DMS 273 (cell line): ENCODE results near the gene FHIT.
A peak's percentile ranks its signal among the peaks of the same experiment; 100 is the strongest.

Experiments used
- DNase-seq: peaks from one replicate; lab custom pipeline; 2025; ENCODE audit not compliant: unreplicated experiment; lab: John Stamatoyannopoulos, UW

Gene FHIT

DNA sequence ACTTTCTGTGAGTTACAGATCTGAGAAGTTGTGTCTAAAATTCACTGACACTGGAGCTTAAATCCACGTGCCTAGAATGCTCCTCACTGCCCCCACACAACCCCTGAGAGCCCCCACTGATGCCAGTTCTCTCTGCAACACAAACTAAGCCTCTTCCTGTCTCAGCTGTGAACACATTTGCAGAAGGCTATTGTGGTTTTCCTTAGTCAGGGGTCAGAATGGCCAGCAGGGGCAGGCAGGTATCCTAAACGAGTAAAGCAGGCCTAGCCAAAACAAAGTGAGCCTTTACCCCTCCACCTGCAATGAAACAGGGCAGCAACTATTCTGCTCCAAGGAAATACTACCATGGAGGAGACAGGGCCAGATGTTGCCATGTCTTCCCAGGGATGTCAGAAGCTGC lies 78.6 kb downstream of the FHIT start:
- no peak for DNase-seq

DNA sequence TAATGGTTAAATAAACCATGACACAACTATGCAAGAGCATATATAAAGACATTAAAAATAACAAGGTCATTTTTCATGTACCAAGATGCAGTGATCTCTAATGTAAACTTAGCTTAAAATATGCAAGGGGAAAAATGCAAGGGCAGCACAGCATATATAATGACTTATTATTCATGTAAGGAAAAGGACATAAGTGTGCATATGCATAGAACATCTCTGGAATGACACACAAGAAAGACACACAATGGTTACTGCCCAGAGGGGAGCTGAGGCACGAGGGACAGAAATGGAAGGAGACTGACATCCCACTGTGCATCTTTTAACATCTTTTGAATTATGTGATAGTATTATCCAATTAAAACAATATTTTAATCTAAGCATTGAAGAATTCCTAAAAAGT lies 79.0 kb downstream of the FHIT start:
- no peak for DNase-seq

DNA sequence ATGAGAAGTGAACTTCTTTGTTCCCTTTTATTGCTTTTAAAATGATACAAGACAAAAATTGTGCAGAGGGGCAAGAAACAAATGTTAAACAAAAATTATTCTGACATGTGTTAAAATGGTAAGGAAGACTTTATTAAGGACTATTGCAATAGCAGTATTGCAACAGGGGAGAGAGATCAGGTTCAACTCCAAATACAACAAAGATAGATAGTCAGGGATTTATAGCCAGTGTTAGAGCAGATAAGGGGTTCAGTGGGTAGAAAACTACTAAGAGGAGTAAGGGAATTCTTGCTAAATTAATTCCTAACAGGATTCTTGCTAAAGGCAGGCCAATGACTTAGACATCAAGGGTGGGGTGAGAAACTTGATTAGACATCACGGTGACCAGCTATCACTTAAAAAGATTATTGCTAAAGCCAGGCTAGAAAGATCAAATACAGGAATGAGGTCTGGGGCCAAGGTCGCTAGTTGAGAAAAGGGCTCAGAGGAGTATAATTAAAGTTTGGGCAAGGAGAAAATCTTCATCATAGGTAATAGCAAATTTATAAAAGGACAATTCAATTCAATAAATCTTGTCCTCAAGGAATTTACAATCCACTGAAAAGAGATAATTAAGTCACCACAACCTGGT lies 81.5 kb downstream of the FHIT start:
- no peak for DNase-seq

DNA sequence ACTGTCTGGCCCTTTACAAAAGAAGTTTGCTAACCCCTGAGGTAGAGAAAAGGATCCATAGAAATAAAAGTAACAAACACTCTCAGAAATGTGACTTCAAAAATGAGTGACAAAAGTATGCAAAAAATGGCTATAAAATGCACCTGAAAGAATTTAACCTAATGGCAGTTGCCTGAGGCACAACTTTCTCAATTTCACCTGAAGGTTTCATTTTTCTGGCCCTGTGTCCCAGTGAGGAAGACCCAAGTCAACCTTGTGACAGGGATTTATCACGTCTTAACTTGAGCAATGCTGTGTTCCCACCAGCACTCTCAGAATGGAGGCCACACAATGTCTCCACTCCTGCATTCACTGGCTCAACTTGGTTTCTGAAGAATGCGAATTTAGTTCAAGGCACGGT lies 83.0 kb downstream of the FHIT start:
- no peak for DNase-seq

DNA sequence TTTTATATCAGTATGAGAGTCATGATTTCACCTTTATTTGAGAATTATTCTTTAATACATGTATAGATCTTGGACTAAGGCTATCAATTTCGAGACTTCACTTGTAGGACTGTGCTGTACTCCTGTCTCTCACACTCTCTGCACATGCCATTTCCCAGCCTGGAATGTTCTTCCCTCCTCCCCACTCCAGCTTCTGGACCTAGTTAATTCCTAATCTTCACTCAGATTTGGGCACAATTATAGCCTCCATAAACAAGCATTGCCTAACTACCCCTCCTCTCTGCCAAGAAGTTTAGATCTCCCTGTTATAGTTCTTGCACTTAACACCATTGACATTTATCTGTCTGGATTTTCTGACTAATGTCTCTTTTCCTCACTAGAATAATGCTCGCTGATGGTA lies 88.3 kb downstream of the FHIT start:
- DNase-seq, result no peak

DNA sequence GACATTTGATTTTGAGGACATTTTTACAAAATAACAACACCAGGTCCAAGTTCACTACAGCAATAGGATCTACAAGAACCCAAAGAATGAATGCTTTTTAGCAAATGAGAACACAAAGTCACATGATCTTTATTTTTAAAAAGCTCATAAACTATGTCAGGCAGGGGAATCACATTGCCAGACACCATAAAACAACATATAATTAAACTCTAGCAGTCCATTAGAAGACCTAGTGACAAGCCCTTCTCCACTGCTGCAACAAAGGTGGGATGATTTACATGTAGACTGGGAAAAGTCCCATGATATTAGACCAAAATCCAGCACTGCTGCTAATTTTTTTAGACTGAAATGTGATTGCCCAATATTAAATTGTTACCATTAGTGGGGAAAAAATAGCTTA lies 92.6 kb downstream of the FHIT start:
- DNase-seq, result no peak

DNA sequence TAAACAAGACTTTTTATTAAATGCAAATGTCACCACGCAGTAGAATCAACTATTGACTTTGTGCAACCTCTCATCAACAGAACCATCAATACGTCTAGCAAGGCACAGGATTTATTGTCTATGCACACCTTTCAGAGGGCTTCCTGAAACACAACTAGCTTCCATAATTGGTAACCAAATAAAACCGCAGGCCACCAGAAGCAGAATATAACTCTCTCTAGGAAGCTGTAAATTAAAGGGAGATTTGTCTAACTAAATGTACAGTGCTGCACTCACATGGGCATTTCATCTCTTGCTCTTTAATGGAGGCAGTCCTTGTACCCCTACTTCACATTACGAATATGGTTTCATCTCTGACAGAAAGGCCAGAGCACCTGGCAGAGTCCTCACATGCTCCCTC lies 93.0 kb downstream of the FHIT start:
- no peak for DNase-seq

DNA sequence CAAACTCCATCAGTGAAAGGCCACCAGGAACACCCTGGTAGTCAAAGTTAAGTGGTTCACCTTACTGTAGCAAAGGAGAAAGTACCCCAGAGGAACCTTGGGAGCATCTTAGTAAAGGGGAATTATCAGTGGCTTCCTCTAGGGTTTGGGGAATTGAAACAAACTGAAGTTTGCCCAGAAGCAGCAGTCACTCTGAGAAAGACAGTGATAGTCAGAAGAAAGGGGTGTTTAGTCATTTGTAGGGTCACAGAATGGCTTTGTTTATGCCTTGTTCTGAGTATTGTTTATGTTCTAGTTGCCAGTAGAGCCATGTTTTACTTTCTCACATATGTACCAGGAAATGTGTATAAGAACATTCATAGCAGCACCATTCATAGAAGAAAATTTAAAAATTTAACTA lies 93.8 kb downstream of the FHIT start:
- DNase-seq, result no peak

DNA sequence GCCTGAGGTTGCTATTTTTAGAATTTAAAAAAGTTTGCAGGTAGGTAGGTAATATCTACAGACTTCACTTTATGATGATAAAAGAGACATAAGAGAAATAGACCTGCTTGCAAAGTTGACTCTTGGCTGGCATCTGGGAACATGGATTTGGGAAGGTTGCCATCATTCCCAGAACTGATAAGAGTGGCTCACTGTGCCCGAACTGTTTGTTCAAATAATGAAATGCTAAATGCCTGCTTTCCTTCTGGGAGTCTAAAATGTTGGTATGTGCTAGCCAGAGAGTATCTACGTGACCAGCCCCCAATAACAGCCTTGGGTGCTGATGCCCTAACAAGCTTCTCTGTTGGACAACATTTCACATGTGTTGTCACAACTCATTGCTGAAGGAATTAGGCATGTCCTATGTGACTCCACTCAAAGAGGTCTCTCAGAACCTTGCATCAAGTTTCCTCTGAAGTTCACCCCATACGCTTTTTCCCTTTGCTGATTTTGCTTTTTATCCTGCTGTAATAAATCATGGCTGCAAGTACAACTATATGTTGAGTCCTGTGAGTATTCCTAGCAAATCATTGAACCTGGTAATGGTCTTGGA lies 95.5 kb downstream of the FHIT start:
- peak; percentile 26 for DNase-seq

DNA sequence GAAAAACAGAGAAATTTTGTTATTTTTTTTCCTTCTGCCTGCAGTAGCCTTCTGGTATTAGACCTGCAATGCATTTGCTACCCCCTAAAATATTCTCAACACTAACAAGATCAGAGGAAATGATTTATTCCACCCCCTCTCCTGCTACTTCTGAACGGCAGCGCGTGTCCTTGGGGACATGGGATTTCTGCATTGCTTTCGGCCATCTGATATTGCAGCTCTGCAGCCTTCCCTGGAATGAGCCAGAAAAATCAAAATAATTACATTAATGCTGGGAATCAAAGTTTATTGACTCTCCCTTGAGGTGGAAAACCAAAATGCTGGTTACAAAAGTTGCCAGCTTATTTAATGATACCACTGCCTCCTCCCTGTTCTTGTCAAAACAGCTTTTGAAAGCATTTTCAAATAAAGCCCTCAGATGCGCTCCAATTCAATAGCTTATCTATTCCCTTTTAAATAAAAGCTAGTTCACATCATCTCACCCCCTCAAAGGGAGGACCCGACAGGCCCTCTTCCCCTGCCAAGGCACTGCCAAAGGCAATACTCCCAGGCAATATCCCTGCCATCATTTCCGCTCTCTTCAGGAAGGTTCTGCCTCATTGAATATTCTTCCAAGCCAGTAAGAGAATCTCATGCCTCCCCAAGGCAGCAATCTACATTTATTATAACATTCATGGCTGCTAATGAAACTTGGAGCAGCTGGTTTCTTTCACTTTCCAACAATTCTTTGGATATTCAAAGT lies 96.6 kb downstream of the FHIT start:
- DNase-seq, result no peak

DNA sequence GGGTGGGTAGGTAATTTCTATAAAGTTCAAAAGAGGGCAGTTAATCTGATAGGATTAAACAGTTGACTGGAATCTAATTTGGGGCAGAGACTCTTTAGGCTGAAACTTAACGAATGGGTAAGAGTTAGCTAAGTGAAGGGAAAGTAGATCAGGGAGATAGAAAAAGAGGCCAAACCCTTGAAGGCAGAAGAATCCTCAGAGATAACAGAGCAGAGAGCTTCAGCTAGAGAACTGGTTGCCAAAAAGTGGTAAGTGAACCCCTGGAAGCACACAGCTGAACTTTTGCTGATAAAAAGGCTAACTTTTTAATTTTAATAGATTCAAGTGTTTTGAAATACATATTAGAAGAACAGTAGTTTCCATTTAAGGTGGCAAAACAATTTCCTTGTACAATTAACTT lies 99.2 kb downstream of the FHIT start:
- DNase-seq, result no peak

DNA sequence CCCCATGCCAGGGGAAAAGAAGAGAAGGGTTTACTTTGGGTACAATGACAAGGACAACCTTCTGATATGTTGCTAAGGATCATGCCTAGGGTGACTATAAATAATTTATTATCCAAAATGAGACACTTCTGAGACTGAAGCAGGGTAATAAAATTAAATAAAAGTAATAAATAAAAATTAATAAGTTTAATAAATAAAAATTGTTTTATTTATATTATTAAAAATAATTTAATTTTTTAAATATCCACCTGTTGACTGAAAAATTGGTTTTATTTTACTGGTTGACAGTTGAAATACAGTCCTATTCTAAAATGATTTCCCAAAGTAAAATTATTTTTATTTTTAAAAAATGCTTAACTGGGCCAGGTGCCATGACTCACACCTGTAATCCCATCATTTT lies 102.0 kb downstream of the FHIT start:
- DNase-seq, result no peak

DNA sequence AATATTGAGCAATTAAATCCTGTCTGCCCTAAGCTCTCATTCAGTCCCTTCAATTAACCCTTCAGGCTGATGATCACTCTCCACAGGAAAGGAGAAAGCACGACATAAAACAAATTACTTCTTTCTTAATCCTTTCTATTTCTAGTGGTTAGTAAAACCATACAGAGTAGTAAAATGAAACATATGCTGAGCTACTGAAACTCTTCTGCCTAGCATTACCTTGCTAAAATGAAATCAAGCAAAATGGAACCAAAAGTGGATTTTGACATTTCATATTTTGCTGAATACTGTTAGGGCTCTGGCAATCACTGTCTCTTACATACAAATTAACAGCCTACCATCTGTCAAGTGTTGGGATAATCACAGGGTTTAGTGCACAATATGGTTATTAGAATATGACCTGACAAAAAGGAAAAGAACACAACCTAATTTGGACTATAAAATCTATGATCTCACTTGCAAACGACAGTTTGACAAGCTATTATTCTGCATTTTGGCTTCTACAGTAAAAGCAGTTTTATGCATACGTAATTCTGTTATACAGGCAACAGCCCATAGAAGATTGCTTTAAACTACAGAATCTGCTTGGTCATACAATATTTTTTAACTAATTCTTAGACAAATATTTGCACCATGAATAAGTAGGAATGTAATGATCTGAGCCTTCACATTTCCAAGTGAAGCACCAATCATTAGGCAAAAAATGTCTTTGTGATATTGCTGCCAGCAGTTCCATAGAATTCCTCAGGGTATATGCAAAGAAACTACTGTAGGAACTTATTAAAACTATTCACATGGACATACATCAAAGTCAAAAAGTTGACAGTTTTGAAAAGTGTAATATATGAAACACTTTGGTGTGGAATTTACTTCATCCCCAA lies 105.0 kb downstream of the FHIT start:
- DNase-seq, result peak; percentile 10

DNA sequence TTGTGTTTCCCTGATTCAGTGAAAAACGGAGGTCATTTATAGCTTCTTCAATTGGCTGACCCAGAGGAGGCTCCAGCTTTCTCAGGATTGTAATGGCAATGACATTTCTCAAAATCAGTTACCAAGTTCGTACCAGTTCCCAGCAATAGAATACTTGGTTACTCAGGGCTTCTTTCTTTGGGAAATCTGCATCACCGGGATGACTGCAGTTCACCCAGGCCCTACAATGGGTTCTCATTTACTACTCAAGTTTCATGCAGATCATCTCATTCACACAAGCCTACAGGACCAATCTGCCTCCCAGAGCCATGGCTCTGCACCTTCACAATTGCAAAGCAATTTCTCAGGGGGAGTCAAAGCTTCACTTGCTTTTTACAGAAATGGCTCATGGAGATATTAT lies 109.6 kb downstream of the FHIT start:
- DNase-seq, result no peak

DNA sequence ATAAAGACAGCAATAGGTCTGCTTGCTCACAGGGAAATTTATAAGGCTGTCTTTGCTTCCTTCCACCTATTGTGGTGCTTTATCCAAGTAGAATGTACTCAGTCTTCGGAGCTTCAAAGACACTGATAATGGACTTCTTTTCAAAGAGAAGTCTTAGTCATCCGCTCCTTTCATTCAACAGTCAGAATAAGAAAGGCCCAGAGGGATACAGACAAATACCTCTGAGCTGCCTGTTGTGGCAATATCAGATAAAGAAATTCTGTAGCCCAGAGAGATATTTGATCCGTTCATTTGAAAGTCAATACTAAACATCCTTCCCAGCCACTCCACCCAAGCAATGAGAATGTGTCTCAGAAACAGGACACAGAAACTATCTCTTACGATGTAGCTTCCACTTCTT lies 110.0 kb downstream of the FHIT start:
- no peak for DNase-seq

DNA sequence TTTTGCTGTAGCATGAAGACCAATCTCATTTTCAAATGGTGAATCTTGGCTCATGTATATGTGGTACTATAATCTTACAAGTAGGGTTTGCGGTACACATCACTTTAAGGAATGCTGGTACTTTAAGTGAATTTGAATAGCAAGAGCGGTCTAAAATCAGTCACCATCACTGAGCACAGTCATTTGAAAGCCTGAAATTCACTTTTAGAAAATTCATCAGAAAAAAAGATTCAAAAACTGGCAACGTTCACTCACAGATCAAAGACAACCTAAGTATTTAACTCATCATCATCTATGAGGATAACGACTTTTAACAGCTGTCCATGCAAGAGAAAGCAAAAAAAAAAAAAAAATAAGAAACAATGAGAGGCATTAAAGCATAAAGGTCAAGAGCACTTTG lies 111.6 kb downstream of the FHIT start:
- no peak for DNase-seq

DNA sequence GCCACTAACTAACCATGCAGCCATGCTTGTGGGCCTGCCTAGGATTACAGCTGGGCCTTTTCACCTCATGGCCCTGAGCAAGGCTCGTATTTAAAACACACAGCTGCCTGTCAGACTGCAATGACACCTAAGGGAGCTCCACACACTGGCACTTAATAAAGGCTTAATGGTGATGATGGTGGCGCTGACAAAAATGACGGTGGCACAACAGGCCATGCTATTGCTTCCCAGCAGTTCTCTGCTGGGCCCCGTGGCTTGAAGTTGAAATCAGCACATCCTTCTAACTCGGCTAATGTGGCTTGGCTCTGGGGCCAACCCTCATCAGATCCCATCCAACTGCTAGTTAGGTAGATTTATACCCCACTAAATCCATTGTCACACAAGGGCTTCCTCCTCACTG lies 112.9 kb downstream of the FHIT start:
- DNase-seq, result no peak

DNA sequence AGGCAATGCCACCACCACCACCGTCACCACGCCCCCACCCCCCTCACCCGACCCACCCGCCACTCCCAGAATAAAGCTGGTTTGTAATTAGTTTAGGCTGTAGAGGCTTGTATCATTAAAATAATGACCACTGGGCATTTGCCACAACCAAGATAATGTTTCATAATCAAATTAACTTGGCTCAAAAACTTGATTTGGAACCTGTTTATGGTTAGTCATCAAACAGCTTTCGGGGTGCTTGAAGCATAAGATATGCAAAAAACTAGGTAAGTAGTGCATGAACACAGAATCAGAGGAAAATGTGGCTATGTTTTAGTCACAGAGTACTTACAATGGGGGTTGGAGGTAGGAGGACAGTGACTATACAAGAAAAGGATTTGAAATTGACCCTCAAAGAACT lies 115.1 kb downstream of the FHIT start:
- no peak for DNase-seq

DNA sequence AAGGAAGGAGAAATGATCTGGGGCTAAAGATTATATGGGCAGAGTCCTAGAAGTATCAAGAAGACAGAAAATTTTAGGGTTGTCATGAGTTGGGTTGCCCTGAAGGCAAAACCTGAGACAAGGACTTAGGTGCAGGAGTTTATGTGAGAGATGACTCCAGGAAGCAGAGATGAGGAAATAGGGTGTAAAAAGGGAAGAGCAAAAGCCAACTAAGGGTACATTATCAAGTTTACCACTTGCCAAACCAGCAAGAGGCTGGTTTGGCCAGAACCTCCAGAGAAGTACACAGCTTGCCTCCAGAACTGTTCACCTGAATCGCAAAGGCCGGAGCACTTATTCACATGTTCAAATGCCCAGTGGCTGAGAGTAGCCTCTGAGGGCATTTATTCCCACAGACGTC lies 116.7 kb downstream of the FHIT start:
- DNase-seq, result no peak

DNA sequence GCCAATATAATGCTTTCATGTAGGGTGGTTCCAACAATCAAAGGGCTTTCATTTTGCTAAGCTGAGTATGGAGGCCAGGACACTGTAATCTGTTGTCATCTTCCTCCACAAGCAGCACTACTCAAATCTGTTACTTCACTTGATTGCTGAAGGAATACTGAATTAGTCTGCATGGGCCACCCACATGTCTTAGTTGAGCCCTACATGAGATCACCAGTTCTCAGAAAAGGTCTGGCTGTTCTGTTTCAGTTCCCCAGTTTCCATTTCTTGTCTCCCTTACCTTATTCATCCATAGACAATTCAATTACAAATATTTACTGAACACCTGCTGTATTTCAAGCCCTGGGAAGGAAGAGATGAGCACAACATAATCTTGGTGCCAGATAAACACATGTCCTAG lies 119.2 kb downstream of the FHIT start:
- DNase-seq, result no peak

DNA sequence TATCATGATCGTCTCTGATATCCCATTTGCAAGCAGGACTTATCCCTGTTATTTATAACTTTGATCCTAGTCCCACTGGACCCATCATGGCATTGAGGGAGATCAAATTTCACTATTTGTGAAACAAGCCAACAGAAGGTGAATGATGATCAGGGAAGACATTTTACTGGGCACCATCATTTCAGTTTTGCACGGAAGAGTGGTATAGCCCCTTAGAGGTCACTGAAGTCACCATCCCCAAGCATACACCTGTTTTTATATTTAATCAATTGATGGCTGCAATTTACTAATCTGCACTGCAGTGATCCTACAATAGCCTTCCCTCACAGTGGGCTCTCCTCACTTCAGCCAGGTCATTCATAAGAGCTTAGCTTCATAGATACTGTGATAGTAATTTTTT lies 132.4 kb downstream of the FHIT start:
- DNase-seq, result peak; percentile 3
